ENCODE data around the gene NT5DC3.

- TF ChIP-seq E2F1 (CRISPR knock-in tag; IDR thresholded peaks at IDR 0.05) = no peak
- TF ChIP-seq MAX (CRISPR knock-in tag; IDR thresholded peaks at IDR 0.05) = no peak
Measured at GRCh38 chr12:103855036-103855712, 14.1 kb upstream of the NT5DC3 start.

All from WTC11 (cell line).